Peyer's patch (tissue), 4 donors: Measurements from ENCODE around the gene LIPE. TPM values are rescaled to one million over a fixed set of nuclear protein-coding genes. Genes with fewer than 3 reads are reported as not detected.
"Not testable (repeated sequence)": the region's sequence is repeated elsewhere in the genome, so short reads cannot be mapped to it uniquely, and the experiment has no call there.

Experiments
- DNase-seq, 3 donors: peaks; one replicate each; pipeline ENCODE4 v3.0.0-alpha.2; 2017 to 2019
- H3K27ac ChIP-seq, 4 donors: fragments of 200-600 bp; sonication (generic); one replicate each; pipeline ENCODE4 v1.5.1; 2016 to 2019
- H3K27me3 ChIP-seq, 2 donors: fragments of 200-600 bp; sonication (generic); one replicate each; pipeline ENCODE4 v1.5.1; 2019
- H3K36me3 ChIP-seq, 3 donors: fragments of 200-600 bp; sonication (generic); one replicate each; pipeline ENCODE4 v1.5.1; 2016 to 2019
- H3K4me1 ChIP-seq, 4 donors: fragments of 200-600 bp; sonication (generic); one replicate each; pipeline ENCODE4 v1.5.1; 2016 to 2019
- H3K4me3 ChIP-seq, 4 donors: fragments of 200-600 bp; sonication (generic); 1 replicate in 3 of 4; 2 replicates in 1 of 4; pipeline ENCODE4 v1.5.1; 2016 to 2019; ENCODE audit warnings: mild to moderate bottlenecking in 1 of 4
- H3K9me3 ChIP-seq, 4 donors: fragments of 200-600 bp; sonication (generic); one replicate each; pipeline ENCODE4 v1.5.1; 2016 to 2019; ENCODE audit warnings: mild to moderate bottlenecking in 1 of 4
- CTCF ChIP-seq, 6 experiments: fragments of 450-650 bp in 4 of 6; fragments of 200-600 bp in 2 of 6; sonication (generic) in 1 of 6; IDR thresholded peaks; one replicate each; pipeline ENCODE4 v1.5.1; 2017 to 2019; ENCODE audit warnings: antibody characterized with exemption in 6 of 6, mild to moderate bottlenecking in 3 of 6, moderate library complexity in 1 of 6
- POLR2A ChIP-seq, 2 donors: fragments of 450-650 bp; IDR thresholded peaks; one replicate each; pipeline ENCODE4 v1.5.1; 2017; ENCODE audit warnings: antibody characterized with exemption in 2 of 2, mild to moderate bottlenecking in 2 of 2, moderate library complexity in 2 of 2
- total RNA-seq, 4 donors: library from RNA; depleted of rRNA; stranded (reverse); fragments of >200 nt; gene quantifications; one replicate each; pipeline ENCODE4 v1.1.0, GENCODE V29; 2016

LIPE gene
- total RNA-seq, 4 donors from 2014 or later: 28.9 to 46.6 (median 34.8) TPM

GRCh38 chr19:42465827-42466280 lies 38.7 kb upstream of the LIPE start:
- no peaks in the 10 kb centered on the region for H3K36me3 ChIP-seq
- TF ChIP-seq CTCF (IDR thresholded peaks at IDR 0.05): peak in 2 of 6 experiments; percentile 20 to 23
- TF ChIP-seq POLR2A (IDR thresholded peaks at IDR 0.05): no peak
- peak in 2 of 3 donors; percentile 62 to 72 for DNase-seq
- no peak overlapping the region for H3K4me3 ChIP-seq
- peaks cover 0 to 12% (median 0%) of the 10 kb centered on the region in 4 donors for H3K4me1 ChIP-seq
- H3K9me3 ChIP-seq: no peaks in the 10 kb centered on the region
- H3K27me3 ChIP-seq: no peaks in the 10 kb centered on the region
- peak overlapping the region in 2 of 4 donors; percentile 13 to 33 for H3K27ac ChIP-seq

DNA sequence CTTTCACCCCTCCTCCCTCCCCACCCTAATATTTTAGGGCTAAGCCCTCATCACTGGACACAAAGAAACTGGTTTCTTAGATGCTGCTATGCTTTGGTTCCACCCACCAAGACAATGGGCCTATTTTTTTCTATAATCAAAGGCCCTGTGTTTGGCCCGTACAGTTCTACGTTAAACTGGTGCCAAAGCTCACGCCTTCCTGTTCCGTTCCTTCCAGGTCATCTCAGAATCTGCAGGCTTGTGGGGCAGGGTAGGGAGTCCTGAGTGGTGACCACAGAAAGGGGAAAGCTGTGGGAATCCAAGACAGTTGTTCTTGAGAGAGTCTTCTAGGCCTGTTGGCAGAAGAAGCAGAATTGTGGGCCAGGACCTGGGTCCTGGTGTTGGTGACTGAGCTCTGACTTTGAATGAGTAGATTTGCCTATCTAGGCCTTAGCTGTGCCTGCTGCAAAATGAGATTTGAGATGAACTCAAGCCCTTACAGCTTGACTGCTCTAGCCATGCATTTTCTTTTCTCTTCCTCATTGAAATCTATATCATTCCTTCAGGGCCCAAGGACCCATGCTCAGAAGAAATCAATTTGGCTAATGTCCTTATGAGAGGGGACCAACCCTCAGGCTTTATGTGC lies 34.6 kb upstream of the LIPE start:
- no peak for DNase-seq
- H3K4me3 ChIP-seq: no peak overlapping the region
- H3K9me3 ChIP-seq: no peaks in the 10 kb centered on the region
- H3K27ac ChIP-seq: no peak overlapping the region
- H3K4me1 ChIP-seq: peaks cover 0 to 12% (median 0%) of the 10 kb centered on the region in 4 donors
- no peaks in the 10 kb centered on the region for H3K27me3 ChIP-seq
- TF ChIP-seq CTCF (IDR thresholded peaks at IDR 0.05) (no peak), POLR2A (IDR thresholded peaks at IDR 0.05) (no peak)
- H3K36me3 ChIP-seq: no peaks in the 10 kb centered on the region

GRCh38 chr19:42461231-42461630 lies 34.0 kb upstream of the LIPE start:
- not testable (repeated sequence) for H3K27me3 ChIP-seq, H3K27ac ChIP-seq, H3K4me3 ChIP-seq, H3K9me3 ChIP-seq, DNase-seq, H3K36me3 ChIP-seq
- peaks cover 0 to 12% (median 0%) of the 10 kb centered on the region in 4 donors for H3K4me1 ChIP-seq

DNA sequence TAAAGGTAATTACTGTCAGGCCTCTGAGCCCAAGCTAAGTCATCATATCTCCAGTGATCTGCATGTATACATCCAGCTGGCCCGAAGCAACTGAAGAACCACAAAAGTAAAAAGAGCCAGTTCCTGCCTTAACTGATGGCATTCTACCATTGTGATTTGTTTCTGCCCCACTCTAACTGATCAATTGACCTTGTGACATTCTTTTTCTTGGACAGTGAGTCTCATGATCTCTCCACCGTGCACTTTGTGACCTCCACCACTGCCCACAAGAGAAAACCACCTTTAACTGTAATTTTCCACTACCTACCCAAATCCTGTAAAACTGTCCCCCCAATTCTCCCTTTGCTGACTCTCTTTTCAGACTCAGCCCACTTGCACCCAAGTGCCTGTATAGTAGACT lies 32.7 kb upstream of the LIPE start:
- peaks cover 0 to 14% (median 0%) of the 10 kb centered on the region in 4 donors for H3K4me1 ChIP-seq
- H3K27me3 ChIP-seq: no peaks in the 10 kb centered on the region
- no peak overlapping the region for H3K27ac ChIP-seq
- H3K4me3 ChIP-seq: no peak overlapping the region
- TF ChIP-seq POLR2A (IDR thresholded peaks at IDR 0.05) (no peak), CTCF (IDR thresholded peaks at IDR 0.05) (no peak)
- DNase-seq: no peak
- no peaks in the 10 kb centered on the region for H3K36me3 ChIP-seq
- no peaks in the 10 kb centered on the region for H3K9me3 ChIP-seq

- H3K27me3 ChIP-seq: no peaks in the 10 kb centered on the region
- peaks cover 0 to 11% (median 0%) of the 10 kb centered on the region in 4 donors for H3K4me1 ChIP-seq
- peak in 2 of 3 donors; percentile 70 to 87 for DNase-seq
- no peaks in the 10 kb centered on the region for H3K36me3 ChIP-seq
- H3K27ac ChIP-seq: peak overlapping the region in 3 of 4 donors; percentile 17 to 82 (median 53)
- no peak overlapping the region for H3K4me3 ChIP-seq
- TF ChIP-seq POLR2A (IDR thresholded peaks at IDR 0.05) (peak in 1 of 2 donors; percentile 55), CTCF (IDR thresholded peaks at IDR 0.05) (no peak)
- no peaks in the 10 kb centered on the region for H3K9me3 ChIP-seq
Observed at GRCh38 chr19:42455621-42456081, 28.5 kb upstream of the LIPE start.

DNA sequence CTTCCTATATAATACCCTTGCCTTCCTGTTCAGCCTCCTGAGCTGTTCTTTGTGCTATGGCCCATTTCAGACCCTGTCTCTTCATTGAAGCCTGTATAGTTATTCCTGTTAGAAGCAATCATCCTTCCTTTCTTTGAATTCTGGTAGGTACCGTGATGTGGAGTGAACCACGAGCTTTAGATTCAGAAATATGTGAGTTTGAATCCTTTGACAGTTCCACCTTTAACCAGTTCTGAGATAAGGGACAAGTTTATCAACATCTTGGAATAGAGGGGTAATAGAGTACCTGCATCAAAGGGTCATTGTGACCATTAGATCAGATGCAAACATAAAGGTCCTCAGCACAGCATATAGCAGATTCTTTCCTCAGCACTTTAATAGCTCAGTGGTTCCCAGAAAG lies 27.9 kb upstream of the LIPE start:
- TF ChIP-seq CTCF (IDR thresholded peaks at IDR 0.05): no peak
- no peak for TF ChIP-seq POLR2A (IDR thresholded peaks at IDR 0.05)
- no peak for DNase-seq
- H3K36me3 ChIP-seq: no peaks in the 10 kb centered on the region
- peaks cover 0 to 14% (median 2%) of the 10 kb centered on the region in 4 donors for H3K4me1 ChIP-seq
- no peaks in the 10 kb centered on the region for H3K9me3 ChIP-seq
- H3K4me3 ChIP-seq: no peak overlapping the region
- peak overlapping the region in 3 of 4 donors; percentile 17 to 82 (median 53) for H3K27ac ChIP-seq
- H3K27me3 ChIP-seq: no peaks in the 10 kb centered on the region
